CD4-positive, alpha-beta T cell (primary cell): ENCODE data around the gene UPF1. TPM values are rescaled to one million over a fixed set of nuclear protein-coding genes. Genes with fewer than 3 reads are reported as not detected.

Experiments used
- ATAC-seq: fragments of 200-7000 bp; cut with Tn5 transposase; one replicate; pipeline ENCODE4 v1.10.0; 2022; ENCODE audit warnings: mild to moderate bottlenecking; ENCODE audit not compliant: poor library complexity
- CTCF ChIA-PET: fragments of 350-600 bp; sonication (Branson Sonifier 250); formaldehyde crosslinking; loops from one replicate; lab custom pipeline; 2021; ENCODE audit warnings: antibody characterized with exemption, inconsistent platforms; lab: Charles Lee
- POLR2A ChIA-PET: fragments of 350-600 bp; sonication (Branson Sonifier 250); formaldehyde crosslinking; loops from one replicate; lab custom pipeline; 2021; ENCODE audit warnings: antibody characterized with exemption, inconsistent platforms; lab: Charles Lee
- DNase-seq, 14 experiments: peaks; one replicate each; pipeline ENCODE4 v3.0.0-alpha.2; 2013 to 2020; ENCODE audit warnings: mixed read lengths in 2 of 14
- H3K27ac ChIP-seq, 2 donors: one replicate each; pipeline versions ENCODE4 v1.5.1 to v1.7.0; 2013; ENCODE audit warnings: low read length in 2 of 2, low read depth in 1 of 2, mild to moderate bottlenecking in 1 of 2
- H3K27me3 ChIP-seq, 2 experiments: 1 replicate in 1 of 2; 2 replicates in 1 of 2; pipeline versions ENCODE4 v1.6.1 to v1.7.0; 2013; ENCODE audit warnings: low read length in 2 of 2, control low read depth in 1 of 2, mild to moderate bottlenecking in 1 of 2, moderate library complexity in 1 of 2; ENCODE audit not compliant: insufficient read depth in 2 of 2, control insufficient read depth in 1 of 2
- H3K36me3 ChIP-seq: one replicate; pipeline ENCODE4 v1.6.1; 2013; ENCODE audit warnings: low read length, control low read depth; ENCODE audit not compliant: insufficient read depth
- H3K4me1 ChIP-seq: one replicate; pipeline ENCODE4 v1.6.1; 2013; ENCODE audit warnings: low read length, control low read depth; ENCODE audit not compliant: insufficient read depth
- H3K4me3 ChIP-seq: one replicate; pipeline ENCODE4 v1.5.1; 2013; ENCODE audit warnings: mild to moderate bottlenecking, low read length, moderate library complexity
- H3K9me3 ChIP-seq, 2 experiments: 1 replicate in 1 of 2; 2 replicates in 1 of 2; pipeline versions ENCODE4 v1.6.1 to v1.7.0; 2013; ENCODE audit warnings: low read length in 2 of 2, mild to moderate bottlenecking in 2 of 2, control low read depth in 1 of 2, moderate library complexity in 1 of 2; ENCODE audit not compliant: control insufficient read depth in 1 of 2, insufficient read depth in 1 of 2
- H3K27ac Mint-ChIP-seq: one replicate; pipeline ENCODE4 v1.8.0; 2020; ENCODE audit warnings: mixed read lengths
- H3K27me3 Mint-ChIP-seq: one replicate; pipeline ENCODE4 v1.8.0; 2021; ENCODE audit warnings: mixed read lengths
- H3K36me3 Mint-ChIP-seq: one replicate; pipeline ENCODE4 v1.8.0; 2021; ENCODE audit warnings: low read depth, mixed read lengths
- H3K4me1 Mint-ChIP-seq: one replicate; pipeline ENCODE4 v1.8.0; 2021; ENCODE audit warnings: low read depth, mixed read lengths
- H3K4me3 Mint-ChIP-seq: one replicate; pipeline ENCODE4 v1.8.0; 2020; ENCODE audit warnings: mild to moderate bottlenecking, mixed read lengths
- H3K9me3 Mint-ChIP-seq: one replicate; pipeline ENCODE4 v1.8.0; 2020; ENCODE audit warnings: mixed read lengths
- intact Hi-C, 2 experiments: fragments of 100-400 bp; cut with DNase I in 1 of 2; cut with micrococcal nuclease in 1 of 2; formaldehyde crosslinking; loops; one replicate each; pipeline versions ENCODE4 v1.15.1 to v1.9.0; 2023 to 2025; cut with DNase I, micrococcal nuclease
- total RNA-seq, 174 experiments: library from RNA in 2 of 174; stranded (reverse) in 2 of 174; gene quantifications; one replicate each; pipeline ENCODE4 v1.2.3 and lab custom pipeline; 2021 to 2026
- TF ChIP-seq, protein P1 (sequence below): fragments of 200-600 bp; IDR thresholded peaks from one replicate; pipeline ENCODE4 v1.8.0; 2022; ENCODE audit warnings: antibody characterized with exemption, mild to moderate bottlenecking

Gene UPF1
- total RNA-seq, 2 experiments from 2014 or later: 146 to 150 TPM

DNA sequence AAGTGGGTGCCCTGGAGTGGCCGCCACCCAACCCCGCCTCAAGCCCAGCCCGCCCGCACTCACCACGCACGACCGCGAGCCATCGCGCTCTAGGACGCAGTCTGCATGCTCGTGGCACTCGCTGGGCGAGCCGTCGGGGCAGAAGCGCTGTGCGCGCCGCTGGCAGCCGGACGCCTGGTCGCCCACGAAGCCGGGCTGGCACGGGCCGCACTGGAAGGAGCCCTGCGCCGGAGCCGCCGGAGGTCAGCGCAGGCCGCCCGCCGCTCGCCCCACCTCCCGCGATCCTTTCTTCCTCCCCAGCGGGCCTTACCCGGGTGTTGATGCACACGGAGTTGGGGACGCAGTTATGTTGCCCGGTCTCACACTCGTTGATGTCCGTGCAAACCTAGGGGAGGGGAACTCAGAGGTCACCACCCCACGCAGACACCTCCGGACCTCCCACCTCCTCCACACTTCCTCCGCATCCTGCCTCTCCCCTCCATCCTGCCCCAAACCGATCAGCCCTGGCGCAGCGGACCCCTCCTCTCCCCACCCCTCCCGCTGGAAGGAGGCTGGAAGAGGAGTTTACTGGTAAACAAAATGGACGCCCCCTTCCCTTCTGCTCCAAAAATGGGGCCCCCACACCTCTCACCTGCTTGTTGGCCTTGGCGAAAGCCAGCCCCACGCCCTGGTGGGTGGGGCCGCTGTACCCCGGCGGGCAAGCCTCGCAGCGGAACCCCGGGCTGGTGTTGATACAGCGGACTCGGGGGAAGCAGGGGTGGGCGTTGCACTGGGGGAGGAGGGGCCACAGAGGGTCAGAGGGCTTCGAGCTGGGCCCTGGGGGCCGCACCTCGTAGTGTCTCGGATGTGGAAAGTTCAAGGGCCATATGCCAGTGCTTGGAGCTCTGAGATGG, 43.0 kb upstream of the UPF1 start:
- H3K4me3 Mint-ChIP-seq: peak overlapping the region; percentile 72
- H3K27ac ChIP-seq: no peak overlapping the region
- H3K9me3 Mint-ChIP-seq: no peaks in the 10 kb centered on the region
- no peak overlapping the region for H3K27ac Mint-ChIP-seq
- ChIA-PET CTCF (no interaction called here), POLR2A (no interaction called here)
- TF ChIP-seq, protein P1, sequence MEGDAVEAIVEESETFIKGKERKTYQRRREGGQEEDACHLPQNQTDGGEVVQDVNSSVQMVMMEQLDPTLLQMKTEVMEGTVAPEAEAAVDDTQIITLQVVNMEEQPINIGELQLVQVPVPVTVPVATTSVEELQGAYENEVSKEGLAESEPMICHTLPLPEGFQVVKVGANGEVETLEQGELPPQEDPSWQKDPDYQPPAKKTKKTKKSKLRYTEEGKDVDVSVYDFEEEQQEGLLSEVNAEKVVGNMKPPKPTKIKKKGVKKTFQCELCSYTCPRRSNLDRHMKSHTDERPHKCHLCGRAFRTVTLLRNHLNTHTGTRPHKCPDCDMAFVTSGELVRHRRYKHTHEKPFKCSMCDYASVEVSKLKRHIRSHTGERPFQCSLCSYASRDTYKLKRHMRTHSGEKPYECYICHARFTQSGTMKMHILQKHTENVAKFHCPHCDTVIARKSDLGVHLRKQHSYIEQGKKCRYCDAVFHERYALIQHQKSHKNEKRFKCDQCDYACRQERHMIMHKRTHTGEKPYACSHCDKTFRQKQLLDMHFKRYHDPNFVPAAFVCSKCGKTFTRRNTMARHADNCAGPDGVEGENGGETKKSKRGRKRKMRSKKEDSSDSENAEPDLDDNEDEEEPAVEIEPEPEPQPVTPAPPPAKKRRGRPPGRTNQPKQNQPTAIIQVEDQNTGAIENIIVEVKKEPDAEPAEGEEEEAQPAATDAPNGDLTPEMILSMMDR: no peak
- DNase-seq: peak in 1 of 14 experiments; percentile 23
- peaks cover 93% of the 10 kb centered on the region for H3K27me3 Mint-ChIP-seq
- H3K36me3 Mint-ChIP-seq: no peaks in the 10 kb centered on the region
- peaks cover 53% of the 10 kb centered on the region for H3K4me1 ChIP-seq
- H3K36me3 ChIP-seq: no peaks in the 10 kb centered on the region
- intact Hi-C loops: no loop called here
- H3K9me3 ChIP-seq: peaks cover 0 to 51% of the 10 kb centered on the region in 2 experiments
- H3K27me3 ChIP-seq: peaks cover 59 to 81% of the 10 kb centered on the region in 2 experiments
- no peak overlapping the region for H3K4me3 ChIP-seq
- peaks cover 36% of the 10 kb centered on the region for H3K4me1 Mint-ChIP-seq
- no peak for ATAC-seq

DNA sequence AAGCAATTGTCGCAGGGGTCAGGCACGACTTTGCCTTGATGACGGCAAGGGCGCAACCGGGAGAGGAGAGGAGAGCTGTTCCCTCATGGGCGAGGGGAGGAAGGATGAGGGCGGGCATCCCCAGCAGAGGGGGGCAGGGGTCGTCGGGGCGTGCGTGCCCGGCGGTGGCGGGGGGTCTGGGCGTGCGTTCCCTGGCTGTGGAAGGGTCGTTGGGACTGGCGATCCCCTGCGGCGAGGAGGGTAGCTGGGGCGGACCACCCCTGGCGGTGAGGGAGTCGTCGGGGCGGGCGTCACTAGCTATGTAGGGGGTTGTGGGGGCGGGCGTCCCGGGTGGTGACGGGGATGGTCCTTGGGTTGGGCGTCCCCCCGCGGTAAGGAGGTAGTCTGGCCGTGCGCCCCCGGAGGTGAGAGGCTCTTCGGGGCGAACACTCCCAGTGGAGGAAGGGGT, 42.3 kb upstream of the UPF1 start:
- ChIA-PET CTCF (no interaction called here), POLR2A (no interaction called here)
- H3K27ac ChIP-seq: no peak overlapping the region
- H3K4me3 ChIP-seq: no peak overlapping the region
- peaks cover 0 to 47% of the 10 kb centered on the region in 2 experiments for H3K9me3 ChIP-seq
- H3K27me3 ChIP-seq: peaks cover 63 to 85% of the 10 kb centered on the region in 2 experiments
- H3K9me3 Mint-ChIP-seq: no peaks in the 10 kb centered on the region
- TF ChIP-seq, protein P1: no peak
- DNase-seq: no peak
- ATAC-seq: no peak
- H3K4me3 Mint-ChIP-seq: peak overlapping the region; percentile 72
- no peaks in the 10 kb centered on the region for H3K36me3 Mint-ChIP-seq
- intact Hi-C loops: no loop called here
- no peak overlapping the region for H3K27ac Mint-ChIP-seq
- H3K27me3 Mint-ChIP-seq: peaks cover 93% of the 10 kb centered on the region
- no peaks in the 10 kb centered on the region for H3K36me3 ChIP-seq
- peaks cover 53% of the 10 kb centered on the region for H3K4me1 ChIP-seq
- H3K4me1 Mint-ChIP-seq: peaks cover 36% of the 10 kb centered on the region

DNA sequence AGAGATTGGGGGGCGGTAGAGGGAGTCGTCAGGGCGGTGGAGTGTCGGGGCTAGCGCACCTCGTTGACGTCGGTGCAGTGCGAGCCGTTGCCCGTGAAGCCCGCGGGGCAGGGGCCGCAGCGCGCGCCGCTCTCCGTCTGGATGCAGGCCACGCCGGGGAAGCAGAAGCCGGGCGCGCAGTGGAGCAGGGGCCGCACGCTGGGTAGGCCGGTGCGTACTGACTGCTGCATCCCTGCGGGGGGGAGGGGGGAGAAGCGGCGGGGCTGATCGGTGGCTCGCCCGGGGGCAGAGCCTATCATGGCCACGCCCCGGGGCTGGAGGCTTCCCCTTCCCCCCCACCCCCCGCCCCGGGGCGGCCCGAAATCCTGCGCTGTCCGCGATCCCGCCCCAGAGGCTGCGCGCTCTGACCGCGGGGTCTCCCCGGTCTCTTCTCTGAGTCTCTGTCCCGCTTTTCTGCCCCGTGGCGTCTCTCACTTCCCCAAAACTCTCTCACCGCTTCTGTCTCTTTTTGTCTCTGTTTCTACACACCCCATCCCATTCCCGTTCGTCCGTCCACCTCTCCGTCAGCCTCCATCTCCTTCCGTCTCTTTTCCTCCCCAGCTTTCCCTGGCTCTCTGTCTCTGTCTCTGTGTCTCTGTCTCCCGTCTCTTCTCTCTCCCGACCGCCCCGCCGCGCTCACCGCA, 41.7 kb upstream of the UPF1 start:
- peaks cover 0 to 45% of the 10 kb centered on the region in 2 experiments for H3K9me3 ChIP-seq
- POLR2A ChIA-PET: no interaction called here
- DNase-seq (peak in 7 of 14 experiments; percentile 18 to 60 (median 29)), ATAC-seq (no peak)
- no peak overlapping the region for H3K4me3 ChIP-seq
- Mint-ChIP-seq H3K4me3 (peak overlapping the region; percentile 71), H3K4me1 (peaks cover 36% of the 10 kb centered on the region), H3K9me3 (no peaks in the 10 kb centered on the region), H3K27me3 (peaks cover 93% of the 10 kb centered on the region), H3K36me3 (no peaks in the 10 kb centered on the region), H3K27ac (no peak overlapping the region)
- H3K4me1 ChIP-seq: peaks cover 50% of the 10 kb centered on the region
- CTCF ChIA-PET: interaction anchor here (1.0 kb wide), 1 partner anchor 57 kb away, joined by 3 read pairs; no protein-coding TSS in a partner anchor
- intact Hi-C loops: no loop called here
- H3K27ac ChIP-seq: no peak overlapping the region
- TF ChIP-seq, protein P1: no peak
- H3K36me3 ChIP-seq: no peaks in the 10 kb centered on the region
- peaks cover 65 to 89% of the 10 kb centered on the region in 2 experiments for H3K27me3 ChIP-seq
